Ectodermal cell (in vitro differentiated cells): ENCODE results near the gene PDE6B.

Experiments
- H3K27ac ChIP-seq: 2 replicates; pipeline ENCODE4 v1.7.0; 2013; ENCODE audit warnings: mild to moderate bottlenecking, low read depth, low read length; ENCODE audit not compliant: insufficient read depth, poor library complexity, severe bottlenecking
- H3K27me3 ChIP-seq: 2 replicates; pipeline ENCODE4 v1.7.0; 2013; ENCODE audit warnings: mild to moderate bottlenecking, low read length; ENCODE audit not compliant: insufficient read depth, control insufficient read depth, poor library complexity, severe bottlenecking
- H3K36me3 ChIP-seq: one replicate; pipeline ENCODE4 v1.7.0; 2013; ENCODE audit warnings: low read length; ENCODE audit not compliant: control insufficient read depth, insufficient read depth
- H3K4me1 ChIP-seq: one replicate; pipeline ENCODE4 v1.7.0; 2013; ENCODE audit warnings: low read length; ENCODE audit not compliant: control insufficient read depth, insufficient read depth
- H3K4me3 ChIP-seq: 2 replicates; pipeline ENCODE4 v1.7.0; 2013; ENCODE audit warnings: low read depth, low read length, control low read depth; ENCODE audit not compliant: insufficient read depth
- H3K9me3 ChIP-seq: 2 replicates; pipeline ENCODE4 v1.7.0; 2013; ENCODE audit warnings: mild to moderate bottlenecking, low read length, moderate library complexity; ENCODE audit not compliant: control insufficient read depth
- WGBS, 2 experiments: methylation state at CpG; one replicate each; pipeline ENCODE4 v1.1.7; 2013; ENCODE audit warnings: missing lambda C conversion rate in 2 of 2; 5-methylcytosine and 5-hydroxymethylcytosine counted together

Gene PDE6B

DNA sequence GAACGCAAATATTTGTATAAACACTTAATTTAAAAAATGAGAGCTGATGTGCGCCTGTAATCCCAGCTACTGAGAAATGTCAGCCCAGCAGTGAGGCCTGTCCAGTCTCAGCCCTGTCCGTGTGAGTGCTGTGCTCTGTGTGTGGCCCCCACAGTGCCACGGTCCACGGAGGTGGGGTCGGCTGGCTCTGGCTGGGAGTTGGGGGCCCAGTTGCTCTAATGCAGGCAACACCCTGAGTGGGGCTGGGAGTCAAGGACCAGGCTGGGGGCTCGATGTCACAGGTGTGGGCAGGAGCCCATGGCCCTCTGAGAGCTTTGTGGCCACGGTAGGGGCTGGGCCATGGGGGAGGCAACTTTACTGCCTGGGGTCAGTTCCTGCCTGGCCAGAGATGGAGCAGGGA is 93.1 kb downstream of the PDE6B start:
- no peak overlapping the region for H3K27ac ChIP-seq
- no peaks in the 10 kb centered on the region for H3K36me3 ChIP-seq
- no peaks in the 10 kb centered on the region for H3K27me3 ChIP-seq
- no peaks in the 10 kb centered on the region for H3K4me1 ChIP-seq
- WGBS, 2 experiments = 94 to 95% methylated on average over 8 of the region's 8 CpGs
- H3K4me3 ChIP-seq = no peak overlapping the region
- H3K9me3 ChIP-seq = no peaks in the 10 kb centered on the region
